Endodermal cell (in vitro differentiated cells): ENCODE results near the gene TBC1D4. TPM values are rescaled to one million over a fixed set of nuclear protein-coding genes. Genes with fewer than 3 reads are reported as not detected.

Experiments used
- DNase-seq: peaks from one replicate; pipeline ENCODE4 v3.0.0-alpha.2; 2017
- H3K27ac ChIP-seq: 2 replicates; pipeline ENCODE4 v1.5.1; 2013; ENCODE audit warnings: mild to moderate bottlenecking, low read depth, low read length, moderate library complexity
- H3K27me3 ChIP-seq: 2 replicates; pipeline ENCODE4 v1.6.1; 2013; ENCODE audit warnings: mild to moderate bottlenecking, low read length, moderate library complexity; ENCODE audit not compliant: insufficient read depth, control insufficient read depth, poor library complexity, severe bottlenecking
- H3K36me3 ChIP-seq: 2 replicates; pipeline ENCODE4 v1.7.0; 2013; ENCODE audit warnings: mild to moderate bottlenecking, low read length, moderate library complexity; ENCODE audit not compliant: control insufficient read depth, insufficient read depth
- H3K4me1 ChIP-seq: one replicate; pipeline ENCODE4 v1.7.0; 2013; ENCODE audit warnings: low read length; ENCODE audit not compliant: control insufficient read depth, insufficient read depth
- H3K4me3 ChIP-seq: 2 replicates; pipeline ENCODE4 v1.5.1; 2013; ENCODE audit warnings: mild to moderate bottlenecking, low read length, moderate library complexity
- H3K9ac ChIP-seq: 2 replicates; pipeline ENCODE4 v1.6.1; 2013; ENCODE audit warnings: mild to moderate bottlenecking, low read length, moderate library complexity; ENCODE audit not compliant: poor library complexity, severe bottlenecking; ENCODE audit errors: extremely low read depth
- H3K9me3 ChIP-seq: 2 replicates; pipeline ENCODE4 v1.6.1; 2013; ENCODE audit warnings: mild to moderate bottlenecking, low read length, moderate library complexity; ENCODE audit not compliant: control insufficient read depth
- H3K27ac Mint-ChIP-seq: 2 replicates; pipeline ENCODE4 v1.8.0; 2020; ENCODE audit warnings: mixed read lengths
- H3K27me3 Mint-ChIP-seq: 2 replicates; pipeline ENCODE4 v1.8.0; 2021; ENCODE audit warnings: mild to moderate bottlenecking, mixed read lengths; ENCODE audit not compliant: insufficient read depth
- H3K36me3 Mint-ChIP-seq: 2 replicates; pipeline ENCODE4 v1.8.0; 2020; ENCODE audit warnings: low read depth, mixed read lengths
- H3K4me1 Mint-ChIP-seq: 2 replicates; pipeline ENCODE4 v1.8.0; 2020; ENCODE audit warnings: mixed read lengths
- H3K4me3 Mint-ChIP-seq: 2 replicates; pipeline ENCODE4 v1.8.0; 2020; ENCODE audit warnings: mild to moderate bottlenecking, moderate library complexity, mixed read lengths
- H3K9me3 Mint-ChIP-seq: 2 replicates; pipeline ENCODE4 v1.8.0; 2020; ENCODE audit warnings: mild to moderate bottlenecking, mixed read lengths
- WGBS, 2 experiments: methylation state at CpG; one replicate each; pipeline versions ENCODE4 v1.1.5 to v1.1.7; 2013; ENCODE audit warnings: missing lambda C conversion rate in 2 of 2, mixed read lengths in 1 of 2; ENCODE audit not compliant: insufficient coverage in 1 of 2, insufficient read length in 1 of 2; 5-methylcytosine and 5-hydroxymethylcytosine counted together
- total RNA-seq, 2 donors: library from RNA; stranded (reverse); fragmentation: NEBNext Ultra II Directional in 1 of 2; extraction: Animal tissue kit (Norgen Biotek cat#: 25700) in 1 of 2; gene quantifications; 2 replicates in 1 of 2; 3 replicates in 1 of 2; pipeline ENCODE4 v1.2.1, GENCODE V29; 2021
- TF ChIP-seq, protein P1 (sequence below): fragments of 200-600 bp; sonication (generic); conservative IDR thresholded peaks from 2 replicates; pipeline ENCODE4 v1.5.0; 2021; ENCODE audit warnings: antibody characterized with exemption, mild to moderate bottlenecking

The TBC1D4 gene
- total RNA-seq, 2 donors from 2014 or later = 3.2 to 4.7 TPM

DNA sequence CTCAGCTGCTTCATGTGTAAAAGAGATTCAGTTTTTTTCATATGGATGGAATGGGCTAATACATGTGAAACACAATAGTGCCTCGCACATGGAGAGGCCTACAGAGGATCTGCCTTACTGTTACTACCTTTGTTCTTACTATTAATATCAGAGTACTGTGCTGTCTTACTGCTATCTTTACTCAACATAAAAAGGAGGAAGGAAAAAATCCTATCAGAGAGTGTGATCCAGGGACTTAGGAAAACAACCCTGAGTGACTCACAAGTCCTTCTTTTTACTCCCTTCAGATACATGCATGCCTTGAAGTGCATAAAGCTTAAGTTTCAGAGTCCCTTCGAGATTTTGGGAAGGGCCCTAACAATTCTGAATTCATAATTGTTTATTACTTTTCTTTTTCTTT is 136.8 kb downstream of the TBC1D4 start:
- Mint-ChIP-seq H3K27ac (no peak overlapping the region), H3K27me3 (no peaks in the 10 kb centered on the region), H3K4me1 (peaks cover 14% of the 10 kb centered on the region), H3K36me3 (no peaks in the 10 kb centered on the region), H3K4me3 (no peak overlapping the region), H3K9me3 (no peaks in the 10 kb centered on the region)
- 85 to 88% methylated on average over 1 to 2 of the region's 2 CpGs for WGBS, 2 experiments
- H3K4me1 ChIP-seq = no peaks in the 10 kb centered on the region
- no peak overlapping the region for H3K4me3 ChIP-seq
- no peaks in the 10 kb centered on the region for H3K36me3 ChIP-seq
- TF ChIP-seq, protein P1, sequence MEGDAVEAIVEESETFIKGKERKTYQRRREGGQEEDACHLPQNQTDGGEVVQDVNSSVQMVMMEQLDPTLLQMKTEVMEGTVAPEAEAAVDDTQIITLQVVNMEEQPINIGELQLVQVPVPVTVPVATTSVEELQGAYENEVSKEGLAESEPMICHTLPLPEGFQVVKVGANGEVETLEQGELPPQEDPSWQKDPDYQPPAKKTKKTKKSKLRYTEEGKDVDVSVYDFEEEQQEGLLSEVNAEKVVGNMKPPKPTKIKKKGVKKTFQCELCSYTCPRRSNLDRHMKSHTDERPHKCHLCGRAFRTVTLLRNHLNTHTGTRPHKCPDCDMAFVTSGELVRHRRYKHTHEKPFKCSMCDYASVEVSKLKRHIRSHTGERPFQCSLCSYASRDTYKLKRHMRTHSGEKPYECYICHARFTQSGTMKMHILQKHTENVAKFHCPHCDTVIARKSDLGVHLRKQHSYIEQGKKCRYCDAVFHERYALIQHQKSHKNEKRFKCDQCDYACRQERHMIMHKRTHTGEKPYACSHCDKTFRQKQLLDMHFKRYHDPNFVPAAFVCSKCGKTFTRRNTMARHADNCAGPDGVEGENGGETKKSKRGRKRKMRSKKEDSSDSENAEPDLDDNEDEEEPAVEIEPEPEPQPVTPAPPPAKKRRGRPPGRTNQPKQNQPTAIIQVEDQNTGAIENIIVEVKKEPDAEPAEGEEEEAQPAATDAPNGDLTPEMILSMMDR = no peak
- H3K27ac ChIP-seq = no peak overlapping the region
- peaks cover 10% of the 10 kb centered on the region for H3K27me3 ChIP-seq
- no peak for DNase-seq
- H3K9me3 ChIP-seq = no peaks in the 10 kb centered on the region
- no peak overlapping the region for H3K9ac ChIP-seq

DNA sequence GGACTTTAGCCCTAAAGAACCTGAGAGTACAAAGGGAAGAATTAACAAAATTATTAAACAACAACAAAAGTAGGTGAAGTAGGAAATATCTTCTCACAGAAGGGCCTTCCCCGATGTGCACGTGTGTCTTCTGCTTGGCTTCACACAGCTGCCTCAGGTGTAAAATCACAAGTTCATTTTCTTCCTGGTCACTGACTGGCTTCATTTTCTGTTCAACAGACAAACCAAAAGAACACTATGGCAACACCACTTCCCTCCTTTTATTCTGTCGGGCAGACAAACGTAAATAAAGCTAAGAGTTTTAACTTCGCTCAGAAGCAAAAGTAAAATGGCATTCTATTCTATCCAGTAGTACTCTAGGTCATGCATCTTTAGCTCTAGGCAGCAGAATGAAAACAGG is 140.9 kb downstream of the TBC1D4 start:
- H3K9me3 ChIP-seq = no peaks in the 10 kb centered on the region
- no peaks in the 10 kb centered on the region for H3K9me3 Mint-ChIP-seq
- TF ChIP-seq, protein P1 = no peak
- no peaks in the 10 kb centered on the region for H3K4me1 Mint-ChIP-seq
- H3K27me3 ChIP-seq = peaks cover 33% of the 10 kb centered on the region
- no peak overlapping the region for H3K27ac Mint-ChIP-seq
- H3K27ac ChIP-seq = no peak overlapping the region
- WGBS, 2 experiments = 95 to 100% methylated on average over 5 of the region's 5 CpGs
- H3K9ac ChIP-seq = no peak overlapping the region
- H3K27me3 Mint-ChIP-seq = peaks cover 7% of the 10 kb centered on the region
- no peaks in the 10 kb centered on the region for H3K36me3 Mint-ChIP-seq
- DNase-seq = no peak
- no peaks in the 10 kb centered on the region for H3K36me3 ChIP-seq
- H3K4me3 ChIP-seq = no peak overlapping the region
- no peaks in the 10 kb centered on the region for H3K4me1 ChIP-seq
- no peak overlapping the region for H3K4me3 Mint-ChIP-seq

DNA sequence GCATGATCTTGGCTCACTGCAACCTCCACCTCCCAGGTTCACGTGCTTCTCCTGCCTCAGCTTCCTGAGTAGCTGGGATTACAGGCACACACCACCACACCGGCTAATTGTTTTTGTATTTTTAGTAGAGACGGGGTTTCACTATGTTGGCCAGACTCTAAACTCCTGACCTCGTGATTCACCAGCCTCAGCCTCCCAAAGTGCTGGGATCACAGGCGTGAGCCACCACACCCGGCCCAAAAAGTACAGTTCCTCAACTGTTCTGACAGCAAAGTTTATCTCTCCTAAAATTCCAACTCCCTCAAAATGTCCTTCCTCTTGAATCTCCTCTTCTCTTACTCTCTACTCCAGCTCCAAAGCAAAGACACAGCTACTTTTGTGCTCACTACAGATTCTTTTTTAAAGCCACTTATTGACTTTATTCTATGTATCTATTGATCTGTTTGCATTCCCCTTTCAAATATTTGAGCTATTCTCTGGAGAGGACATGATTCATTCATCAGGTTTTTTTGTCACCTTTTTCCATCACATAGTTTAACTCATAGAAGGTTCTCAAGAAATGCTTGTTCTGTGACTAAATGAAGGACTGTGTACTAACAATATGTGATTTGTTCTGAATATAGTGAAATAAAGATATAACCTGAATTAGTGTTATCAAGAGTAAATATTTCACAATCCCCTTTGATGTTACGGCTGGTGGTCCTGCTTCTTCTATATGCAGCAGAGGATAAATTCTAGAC is 142.2 kb downstream of the TBC1D4 start:
- H3K27ac Mint-ChIP-seq = no peak overlapping the region

More for the DNA sequence above, 142.2 kb downstream of the TBC1D4 start:
- H3K27me3 Mint-ChIP-seq = peaks cover 15% of the 10 kb centered on the region
- no peak overlapping the region for H3K4me3 Mint-ChIP-seq
- no peaks in the 10 kb centered on the region for H3K9me3 ChIP-seq
- no peak overlapping the region for H3K9ac ChIP-seq
- H3K9me3 Mint-ChIP-seq = no peaks in the 10 kb centered on the region
- TF ChIP-seq, protein P1 = no peak
- H3K4me3 ChIP-seq = no peak overlapping the region
- H3K27ac ChIP-seq = no peak overlapping the region
- H3K36me3 Mint-ChIP-seq = peaks cover 4% of the 10 kb centered on the region
- H3K4me1 ChIP-seq = no peaks in the 10 kb centered on the region
- DNase-seq = no peak
- H3K27me3 ChIP-seq = peaks cover 38% of the 10 kb centered on the region
- WGBS, 2 experiments = 84 to 95% methylated on average over 6 to 7 of the region's 7 CpGs
- no peaks in the 10 kb centered on the region for H3K36me3 ChIP-seq
- no peaks in the 10 kb centered on the region for H3K4me1 Mint-ChIP-seq
